K562 (cell line): Measurements from ENCODE around the gene TMEM131. TPM values are rescaled to one million over a fixed set of nuclear protein-coding genes. Genes with fewer than 3 reads are reported as not detected.

Experiments used
- CSDE1 ChIP-seq, 2 experiments: fragments of 450-650 bp; IDR thresholded peaks; 2 replicates each; pipeline ENCODE4 v1.6.1; 2016; ENCODE audit warnings: mild to moderate bottlenecking in 1 of 2
- GTF3C2 ChIP-seq: IDR thresholded peaks from 3 replicates; pipeline ENCODE4 v1.6.1; 2011; ENCODE audit warnings: borderline replicate concordance, mild to moderate bottlenecking, moderate library complexity; ENCODE audit not compliant: insufficient read length; ENCODE audit errors: extremely low read depth
- HSF4 ChIP-seq: fragments of 250-450 bp; sonication (Bioruptor Pico); IDR thresholded peaks from 2 replicates; pipeline ENCODE4 v2.1.2; 2022; ENCODE audit warnings: mild to moderate bottlenecking, moderate library complexity, borderline replicate concordance
- POLR2A ChIP-seq: fragments of 450-650 bp; conservative IDR thresholded peaks from 2 replicates; pipeline ENCODE4 v1.6.1; 2016
- RFX1 ChIP-seq: fragments of 450-650 bp; IDR thresholded peaks from 2 replicates; pipeline ENCODE4 v1.6.1; 2016; ENCODE audit warnings: mild to moderate bottlenecking, moderate library complexity
- RNF219 ChIP-seq: fragments of 250-450 bp; sonication (Bioruptor Pico); IDR thresholded peaks from 2 replicates; pipeline ENCODE4 v1.5.0; 2022; ENCODE audit warnings: mild to moderate bottlenecking
- TOE1 ChIP-seq, 2 experiments: fragments of 450-650 bp in 1 of 2; sonication (generic) in 1 of 2; formaldehyde crosslinking in 1 of 2; IDR thresholded peaks; 2 replicates each; pipeline versions ENCODE4 v1.7.1 to v1.8.0; 2016 to 2022; ENCODE audit warnings: borderline replicate concordance in 2 of 2, mild to moderate bottlenecking in 2 of 2, antibody characterized with exemption in 1 of 2, inconsistent platforms in 1 of 2, low read depth in 1 of 2, missing genetic modification reagents in 1 of 2, moderate library complexity in 1 of 2
- UBTF ChIP-seq, 2 experiments: IDR thresholded peaks; 2 replicates each; pipeline ENCODE4 v1.6.1; 2012; ENCODE audit warnings: improper control_type of control experiment in 2 of 2, low read depth in 2 of 2, low read length in 2 of 2, borderline replicate concordance in 1 of 2
- polyA plus RNA-seq, 8 experiments: library from polyadenylated mRNA; depleted of rRNA in 4 of 8; stranded (reverse) in 5 of 8; unstranded in 3 of 8; fragments of >200 nt; fragmentation: Nextera tagmentation in 2 of 8; fragmentation: Illumina TruSeq in 1 of 8; extraction: Ambion mirVana in 2 of 8; extraction: Trizol in 1 of 8; gene quantifications; 2 replicates each; pipeline versions ENCODE4 v1.2.1 to v1.2.3, GENCODE V29; 2011 to 2014; ENCODE audit warnings: inconsistent platforms in 1 of 8, missing spikeins in 1 of 8
- total RNA-seq, 7 experiments: library from RNA; depleted of rRNA in 6 of 7; stranded (reverse); fragments of >200 nt in 6 of 7; fragmentation: Illumina TruSeq in 2 of 7; extraction: Trizol in 2 of 7; gene quantifications; 2 replicates each; pipeline versions ENCODE4 v1.2.1 to v1.2.3, GENCODE V29; 2011 to 2021; ENCODE audit warnings: low replicate concordance in 1 of 7
- TF ChIP-seq, protein P1 (sequence below): fragments of 450-650 bp; formaldehyde crosslinking; IDR thresholded peaks from 2 replicates; pipeline ENCODE4 v1.4.0; 2020; ENCODE audit warnings: mild to moderate bottlenecking, moderate library complexity
- TF ChIP-seq, protein P2 (sequence below): IDR thresholded peaks from 2 replicates; pipeline ENCODE4 v1.6.1; 2014; ENCODE audit warnings: antibody characterized with exemption

TMEM131 gene
- total and polyA plus RNA-seq, 9 of the 15 experiments (the other 6 are each of a cell fraction or from before 2014, with no cell fraction given): 2.5 to 21.1 (median 12.4) TPM

- no peak for TF ChIP-seq UBTF (IDR thresholded peaks at IDR 0.05; ENCODE audit: borderline replicate concordance in 1 of 2, low read depth in 2 of 2, low read length in 2 of 2)
- no peak for TF ChIP-seq POLR2A
- TF ChIP-seq, protein P1, sequence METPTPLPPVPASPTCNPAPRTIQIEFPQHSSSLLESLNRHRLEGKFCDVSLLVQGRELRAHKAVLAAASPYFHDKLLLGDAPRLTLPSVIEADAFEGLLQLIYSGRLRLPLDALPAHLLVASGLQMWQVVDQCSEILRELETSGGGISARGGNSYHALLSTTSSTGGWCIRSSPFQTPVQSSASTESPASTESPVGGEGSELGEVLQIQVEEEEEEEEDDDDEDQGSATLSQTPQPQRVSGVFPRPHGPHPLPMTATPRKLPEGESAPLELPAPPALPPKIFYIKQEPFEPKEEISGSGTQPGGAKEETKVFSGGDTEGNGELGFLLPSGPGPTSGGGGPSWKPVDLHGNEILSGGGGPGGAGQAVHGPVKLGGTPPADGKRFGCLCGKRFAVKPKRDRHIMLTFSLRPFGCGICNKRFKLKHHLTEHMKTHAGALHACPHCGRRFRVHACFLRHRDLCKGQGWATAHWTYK (CRISPR knock-in tag): no peak
- TF ChIP-seq RFX1: no peak
- no peak for TF ChIP-seq RNF219 (CRISPR knock-in tag)
- TF ChIP-seq CSDE1 (IDR thresholded peaks at IDR 0.05): no peak
- TF ChIP-seq, protein P2, sequence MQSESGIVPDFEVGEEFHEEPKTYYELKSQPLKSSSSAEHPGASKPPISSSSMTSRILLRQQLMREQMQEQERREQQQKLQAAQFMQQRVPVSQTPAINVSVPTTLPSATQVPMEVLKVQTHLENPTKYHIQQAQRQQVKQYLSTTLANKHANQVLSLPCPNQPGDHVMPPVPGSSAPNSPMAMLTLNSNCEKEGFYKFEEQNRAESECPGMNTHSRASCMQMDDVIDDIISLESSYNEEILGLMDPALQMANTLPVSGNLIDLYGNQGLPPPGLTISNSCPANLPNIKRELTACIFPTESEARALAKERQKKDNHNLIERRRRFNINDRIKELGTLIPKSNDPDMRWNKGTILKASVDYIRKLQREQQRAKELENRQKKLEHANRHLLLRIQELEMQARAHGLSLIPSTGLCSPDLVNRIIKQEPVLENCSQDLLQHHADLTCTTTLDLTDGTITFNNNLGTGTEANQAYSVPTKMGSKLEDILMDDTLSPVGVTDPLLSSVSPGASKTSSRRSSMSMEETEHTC: no peak
- no peak for TF ChIP-seq GTF3C2
- TF ChIP-seq TOE1 (IDR thresholded peaks at IDR 0.05; ENCODE audit: borderline replicate concordance): no peak
- TF ChIP-seq TOE1 (CRISPR knock-in tag; IDR thresholded peaks at IDR 0.05; ENCODE audit: borderline replicate concordance, low read depth): no peak
- no peak for TF ChIP-seq HSF4 (CRISPR knock-in tag)
Observed at GRCh38 chr2:98009887-98010760, 14.4 kb upstream of the TMEM131 start (continued).
